Measurements from ENCODE around the gene MXI1.

Gene MXI1

GRCh38 chr10:110207011-110207804, at the start of gene MXI1:
Gene MXI1 (plus strand): TSS chr10:110207605. CDS start chr10:110207809, 204 bp downstream.
- DNase-seq (ENCODE audit: low spot score), result peak; percentile 69

DNA sequence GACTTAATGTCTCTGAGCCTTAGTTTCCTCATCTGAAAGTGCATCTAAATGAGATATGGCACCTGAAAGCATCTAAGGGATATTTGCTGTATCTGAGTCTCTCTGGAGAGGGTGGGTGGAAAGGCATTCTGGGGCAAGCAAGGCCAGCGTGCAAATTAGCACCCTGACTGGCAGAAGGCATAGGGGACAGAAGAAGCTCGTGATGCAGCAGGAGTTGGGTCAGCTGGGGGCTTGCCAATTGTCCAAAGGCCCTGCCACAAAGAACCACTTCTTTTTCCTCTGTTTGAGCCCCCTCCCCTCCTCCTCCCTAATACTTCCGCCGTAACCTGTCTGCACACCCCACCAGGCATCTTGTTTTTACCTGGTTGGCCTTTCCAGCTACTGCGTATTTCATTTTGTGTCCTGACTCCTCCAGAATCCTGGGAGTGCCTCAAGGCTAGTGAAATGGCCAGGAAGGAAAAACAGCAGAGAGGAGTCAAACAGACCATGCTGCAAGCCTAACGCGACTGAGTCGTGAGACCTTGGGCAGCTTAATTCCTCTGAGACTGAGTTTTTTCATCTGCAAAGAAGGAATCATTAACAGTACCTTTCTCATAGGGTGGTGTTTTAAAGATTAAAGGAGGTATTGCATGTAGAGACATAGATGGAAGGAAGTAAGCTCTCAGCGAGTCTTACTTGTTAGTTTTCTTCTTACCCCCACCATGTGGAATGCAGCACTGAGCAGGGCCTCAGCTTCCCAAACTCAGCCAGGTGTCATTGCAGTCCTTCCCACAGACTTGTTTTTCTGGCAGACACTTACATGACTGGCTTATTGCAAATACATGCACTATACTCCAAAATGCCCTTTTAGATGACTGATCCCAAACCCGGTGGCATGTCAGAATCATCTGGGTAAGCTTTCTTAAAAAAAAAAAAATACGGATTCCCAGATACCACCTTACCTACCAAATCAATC, 49.1 kb upstream of the MXI1 start:
- no peak for DNase-seq (ENCODE audit: low spot score)

DNA sequence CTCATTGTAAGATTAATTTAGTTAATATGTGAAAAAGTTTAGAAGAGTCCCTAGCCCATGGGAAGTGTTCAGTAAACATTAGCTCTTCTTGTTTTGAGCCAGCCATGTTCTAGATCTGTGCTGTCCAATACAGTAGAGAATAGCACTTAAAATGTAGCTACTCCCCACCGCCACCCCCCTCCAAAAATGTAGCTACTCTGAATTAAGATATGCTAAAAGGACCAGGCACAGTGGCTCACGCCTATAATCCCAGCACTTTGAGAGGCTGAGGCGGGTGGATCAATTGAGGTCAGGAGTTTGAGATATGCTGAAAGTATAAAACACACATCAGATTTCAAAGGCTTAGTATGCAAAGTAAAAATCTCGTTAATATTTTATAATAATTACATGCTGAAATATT, 47.3 kb upstream of the MXI1 start:
- no peak for DNase-seq (ENCODE audit: low spot score)

DNA sequence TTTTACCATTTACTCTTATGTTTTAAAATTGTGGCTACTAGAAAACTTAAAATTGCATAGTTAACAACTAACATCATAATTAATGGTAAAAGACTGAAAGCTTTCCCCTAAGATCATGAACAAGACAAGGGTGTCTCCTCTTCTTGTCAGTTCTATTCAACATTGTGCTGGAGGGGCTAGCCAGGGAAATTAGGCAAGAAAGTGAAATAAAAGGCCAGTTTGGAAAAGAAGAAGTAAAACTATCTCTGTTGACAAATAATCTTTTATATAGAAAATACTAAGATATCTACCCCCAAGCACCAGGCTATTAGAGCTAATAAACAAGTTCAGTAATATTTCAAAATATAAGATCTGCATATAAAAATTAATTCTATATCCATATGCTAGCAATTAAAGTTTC, 46.9 kb upstream of the MXI1 start:
- no peak for DNase-seq (ENCODE audit: low spot score)

DNA sequence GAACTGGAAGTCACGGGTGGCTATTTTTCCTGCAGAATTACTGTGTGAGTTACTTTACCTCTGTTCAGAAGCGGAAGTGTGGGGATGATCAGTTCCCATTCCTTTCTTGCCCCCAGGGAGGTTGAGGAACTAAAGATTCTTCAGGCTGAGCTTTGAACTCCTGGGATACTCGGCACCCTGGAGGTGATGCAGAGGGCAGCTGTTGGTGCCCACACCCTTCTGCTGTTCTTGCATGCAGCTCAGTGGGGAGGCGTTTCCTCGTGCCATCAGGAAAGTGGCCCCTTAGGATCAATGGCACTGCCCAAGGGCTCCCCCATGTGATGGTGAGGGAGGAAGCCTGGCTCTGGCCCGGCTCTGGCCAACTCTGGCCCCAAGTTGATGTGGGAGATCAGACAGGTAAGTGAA, 44.7 kb upstream of the MXI1 start:
- DNase-seq (ENCODE audit: low spot score), result no peak

- DNase-seq (ENCODE audit: low spot score), result no peak
These were observed 44.1 kb upstream of the MXI1 start for GRCh38 chr10:110163192-110163773.

DNA sequence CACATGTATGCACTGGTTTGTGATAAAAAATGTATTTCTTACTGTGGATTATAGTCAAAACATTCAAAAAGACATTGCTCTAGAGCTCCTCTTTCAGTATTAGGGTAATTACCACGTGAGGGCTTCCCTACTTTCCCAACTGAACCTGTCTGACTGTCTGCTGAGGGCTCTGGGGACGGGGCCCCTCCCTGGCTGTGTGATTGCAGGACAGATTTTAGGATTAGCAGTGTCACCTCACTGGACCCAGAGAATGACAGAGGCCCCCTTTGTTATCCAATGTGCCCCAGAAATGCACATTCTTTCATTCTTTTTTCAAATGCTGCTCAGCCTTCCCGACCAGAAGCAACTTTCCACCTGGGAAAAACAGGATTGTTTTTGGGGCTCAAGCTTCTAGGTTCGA, 43.6 kb upstream of the MXI1 start:
- DNase-seq (ENCODE audit: low spot score), result no peak

DNA sequence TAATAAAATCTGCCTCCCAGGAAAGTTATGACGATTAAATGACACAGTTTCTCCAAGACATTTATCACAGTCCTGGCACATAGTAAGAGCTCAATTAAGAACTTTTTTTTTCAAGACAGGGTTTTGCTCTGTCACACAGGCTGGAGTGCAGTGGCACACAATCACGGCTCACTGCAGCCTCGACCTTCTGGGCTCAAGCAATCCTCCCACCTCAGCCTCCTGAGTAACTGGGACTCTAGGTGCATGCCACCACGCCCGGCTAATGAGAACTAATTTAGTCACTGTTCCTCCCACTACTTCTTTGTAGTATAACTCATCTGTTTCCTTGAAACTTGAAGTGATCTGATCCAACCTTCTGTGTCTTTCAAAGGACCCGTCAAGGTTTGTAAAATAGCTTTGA, 42.2 kb upstream of the MXI1 start:
- DNase-seq (ENCODE audit: low spot score), result no peak

GRCh38 chr10:110167149-110167548, 40.3 kb upstream of the MXI1 start:
- DNase-seq (ENCODE audit: low spot score), result no peak

GRCh38 chr10:110168601-110169481, 38.6 kb upstream of the MXI1 start:
- DNase-seq (ENCODE audit: low spot score), result no peak

DNA sequence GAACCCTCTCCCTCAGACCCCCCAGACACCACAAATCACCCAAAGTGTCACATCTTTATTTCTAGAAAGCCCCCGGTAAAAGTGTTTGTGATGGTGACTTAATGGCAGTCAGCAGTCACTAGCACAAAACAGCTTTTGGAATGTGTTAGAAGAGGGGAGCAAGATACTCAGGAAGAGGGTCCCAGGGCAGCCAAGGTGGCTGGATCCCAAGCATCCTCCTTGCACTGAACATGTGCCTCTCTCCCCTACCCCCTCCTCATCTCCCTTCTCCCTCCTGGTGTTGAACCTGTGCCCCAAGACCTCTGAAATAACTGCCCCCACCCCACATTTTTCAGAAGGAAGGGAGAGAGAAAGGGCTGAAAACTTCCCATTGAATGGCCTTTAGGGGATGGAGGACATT, 37.8 kb upstream of the MXI1 start:
- DNase-seq (ENCODE audit: low spot score), result no peak

GRCh38 chr10:110170142-110170971, 37.0 kb upstream of the MXI1 start:
- DNase-seq (ENCODE audit: low spot score), result no peak

DNA sequence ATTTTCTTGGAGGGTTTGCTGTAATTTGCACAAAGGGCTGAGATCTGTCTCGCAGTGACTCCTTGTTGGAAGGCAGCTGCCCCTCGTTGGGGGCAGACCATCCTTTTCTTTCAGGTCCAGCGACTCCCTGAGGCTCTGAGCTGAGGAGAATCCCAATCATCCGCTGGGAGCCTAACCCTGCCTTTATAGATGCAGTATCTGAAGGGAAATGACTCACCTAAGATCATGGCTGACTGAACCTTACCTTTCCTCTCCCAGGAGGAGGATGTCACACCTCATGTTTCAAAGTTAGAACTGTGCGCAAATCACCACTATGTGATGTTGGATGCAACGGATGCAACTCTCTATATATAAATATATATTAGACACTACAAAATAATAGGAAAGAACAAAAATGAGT, 36.4 kb upstream of the MXI1 start:
- no peak for DNase-seq (ENCODE audit: low spot score)

GRCh38 chr10:110172155-110172554, 35.2 kb upstream of the MXI1 start:
- no peak for DNase-seq (ENCODE audit: low spot score)

DNA sequence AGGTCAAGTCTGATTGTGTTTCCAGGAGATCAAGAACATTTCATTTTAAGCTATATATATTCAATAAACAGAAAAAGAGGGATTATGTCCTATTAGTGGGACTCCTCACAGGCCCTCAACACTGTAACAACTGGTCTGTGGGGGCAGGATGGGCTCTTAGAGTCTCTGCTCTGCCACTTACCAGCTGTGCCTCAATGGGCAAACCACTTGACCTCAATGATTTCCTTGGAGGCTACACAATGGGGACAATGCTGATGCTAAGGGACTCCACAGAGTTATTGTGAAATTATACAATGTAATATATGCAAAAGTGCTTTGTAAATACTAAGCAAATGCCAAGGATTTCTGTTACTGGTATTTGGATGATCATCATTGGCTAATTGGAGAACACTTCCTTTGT, 33.2 kb upstream of the MXI1 start:
- no peak for DNase-seq (ENCODE audit: low spot score)

- no peak for DNase-seq (ENCODE audit: low spot score)
These were observed 32.6 kb upstream of the MXI1 start for GRCh38 chr10:110174816-110175215.

- DNase-seq (ENCODE audit: low spot score), result no peak
These were observed 32.0 kb upstream of the MXI1 start for GRCh38 chr10:110175406-110175805.

- DNase-seq (ENCODE audit: low spot score), result no peak
These were observed 31.0 kb upstream of the MXI1 start for GRCh38 chr10:110176141-110177030.

GRCh38 chr10:110179220-110179619, 28.2 kb upstream of the MXI1 start:
- DNase-seq (ENCODE audit: low spot score), result no peak

- DNase-seq (ENCODE audit: low spot score), result no peak
These were observed 26.0 kb upstream of the MXI1 start for GRCh38 chr10:110181451-110181850.
